A549 (cell line): Measurements from ENCODE around the gene LSG1. TPM values are rescaled to one million over a fixed set of nuclear protein-coding genes. Genes with fewer than 3 reads are reported as not detected.

ENCODE experiments used
- ATAC-seq, 2 experiments: fragments of 200-7000 bp in 1 of 2; fragments of >200 bp in 1 of 2; cut with Nextera tagmentation in 1 of 2; cut with Tn5 transposase in 1 of 2; 3 replicates each; pipeline versions ENCODE4 v1.8.0 to v1.9.1; 2018 to 2020; ENCODE audit warnings: mild to moderate bottlenecking in 1 of 2, moderate library complexity in 1 of 2
- CTCF ChIA-PET: fragments of 300-600 bp; sonication (Branson Sonifier 250); formaldehyde crosslinking; extraction: SDS; loops from one replicate; lab custom pipeline; 2021; ENCODE audit warnings: antibody characterized with exemption, inconsistent platforms; lab: Yijun Ruan, JAX
- POLR2A ChIA-PET: fragments of 350-600 bp; formaldehyde crosslinking; extraction: SDS; loops from one replicate; lab custom pipeline; 2021; ENCODE audit warnings: antibody characterized with exemption, inconsistent platforms; lab: Yijun Ruan, JAX
- DNase-seq, 2 experiments: peaks; one replicate each; pipeline versions ENCODE4 v3.0.0 to v3.0.0-alpha.2; 2011 to 2016; ENCODE audit warnings: low read depth in 1 of 2, low spot score in 1 of 2
- FAIRE-seq: peaks from 2 replicates; lab custom pipeline; 2011; peaks lifted over from hg19 to GRCh38; lab: Jason Lieb, UNC
- H3K27ac ChIP-seq, 2 experiments: fragments of >200 bp; sonication (Bioruptor Twin); formaldehyde crosslinking; 3 replicates each; pipeline ENCODE4 v1.5.1; 2016 to 2017
- H3K4me1 ChIP-seq: fragments of >200 bp; sonication (Bioruptor Twin); formaldehyde crosslinking; 3 replicates; pipeline ENCODE4 v1.6.1; 2016
- H3K4me2 ChIP-seq: fragments of >200 bp; sonication (Bioruptor Twin); formaldehyde crosslinking; 3 replicates; pipeline ENCODE4 v1.6.1; 2016
- H3K4me3 ChIP-seq: fragments of >200 bp; sonication (Bioruptor Twin); formaldehyde crosslinking; 3 replicates; pipeline ENCODE4 v1.5.1; 2016
- H3K9me3 ChIP-seq: fragments of >200 bp; sonication (Bioruptor Twin); formaldehyde crosslinking; 3 replicates; pipeline ENCODE4 v1.6.1; 2016
- CBX2 ChIP-seq: fragments of 200-600 bp; sonication (generic); IDR thresholded peaks from 2 replicates; pipeline ENCODE4 v1.6.1; 2016; ENCODE audit warnings: low read depth, mild to moderate bottlenecking, borderline replicate concordance
- CEBPB ChIP-seq, 2 experiments: fragments of >200 bp in 1 of 2; sonication (Bioruptor Twin) in 1 of 2; formaldehyde crosslinking in 1 of 2; IDR thresholded peaks; 2 replicates each; pipeline ENCODE4 v1.6.1; 2012 to 2016
- EHF ChIP-seq: fragments of 250-450 bp; sonication (Bioruptor Pico); IDR thresholded peaks from 2 replicates; pipeline ENCODE4 v1.5.0; 2020; ENCODE audit warnings: mild to moderate bottlenecking
- ESRRA ChIP-seq: fragments of 150-350 bp; IDR thresholded peaks from 2 replicates; pipeline ENCODE4 v1.6.1; 2014; ENCODE audit warnings: mild to moderate bottlenecking, low read length, borderline replicate concordance
- FOSB ChIP-seq: fragments of 250-450 bp; sonication (Bioruptor Pico); IDR thresholded peaks from 2 replicates; pipeline ENCODE4 v1.5.0; 2020; ENCODE audit warnings: mild to moderate bottlenecking, moderate library complexity
- FOSL2 ChIP-seq, 2 experiments: fragments of 450-650 bp in 1 of 2; fragments of >200 bp in 1 of 2; sonication (Bioruptor Twin) in 1 of 2; formaldehyde crosslinking; IDR thresholded peaks; 2 replicates each; pipeline versions ENCODE4 v1.5.0 to v1.6.1; 2016 to 2020; ENCODE audit warnings: mild to moderate bottlenecking in 1 of 2, moderate library complexity in 1 of 2
- FOXS1 ChIP-seq: fragments of 250-450 bp; sonication (Bioruptor Pico); IDR thresholded peaks from 2 replicates; pipeline ENCODE4 v1.5.0; 2020; ENCODE audit warnings: mild to moderate bottlenecking, moderate library complexity
- HOXA7 ChIP-seq: fragments of 250-450 bp; sonication (Bioruptor Pico); IDR thresholded peaks from 2 replicates; pipeline ENCODE4 v1.5.0; 2020; ENCODE audit warnings: mild to moderate bottlenecking, moderate library complexity
- JUN ChIP-seq, 2 experiments: fragments of >200 bp; sonication (Bioruptor Twin); formaldehyde crosslinking; IDR thresholded peaks; 2 replicates in 1 of 2; 3 replicates in 1 of 2; pipeline ENCODE4 v1.6.1; 2016 to 2017
- JUNB ChIP-seq: fragments of >200 bp; sonication (Bioruptor Twin); formaldehyde crosslinking; IDR thresholded peaks from 2 replicates; pipeline ENCODE4 v1.6.1; 2016
- KDM1A ChIP-seq: fragments of 200-600 bp; sonication (generic); IDR thresholded peaks from 2 replicates; pipeline ENCODE4 v1.6.1; 2016; ENCODE audit warnings: low read depth, mild to moderate bottlenecking
- MAZ ChIP-seq: fragments of 150-350 bp; IDR thresholded peaks from 2 replicates; pipeline ENCODE4 v1.6.1; 2014; ENCODE audit warnings: antibody characterized with exemption, low read depth, low read length, borderline replicate concordance
- NR3C1 ChIP-seq: fragments of >200 bp; sonication (Bioruptor Twin); formaldehyde crosslinking; IDR thresholded peaks from 3 replicates; pipeline ENCODE4 v1.6.1; 2017
- PHF8 ChIP-seq: fragments of 200-600 bp; sonication (generic); IDR thresholded peaks from 2 replicates; pipeline ENCODE4 v1.6.1; 2016; ENCODE audit warnings: low read depth, mild to moderate bottlenecking, antibody characterized with exemption, moderate library complexity, borderline replicate concordance
- POLR2A ChIP-seq: IDR thresholded peaks from 2 replicates; pipeline ENCODE4 v1.6.1; 2012; ENCODE audit warnings: mild to moderate bottlenecking, low read length
- RAD21 ChIP-seq, 2 experiments: fragments of >200 bp in 1 of 2; sonication (Bioruptor Twin) in 1 of 2; formaldehyde crosslinking in 1 of 2; IDR thresholded peaks in 1 of 2; conservative IDR thresholded peaks in 1 of 2; 2 replicates in 1 of 2; 3 replicates in 1 of 2; pipeline ENCODE4 v1.6.1; 2012 to 2018; ENCODE audit warnings: inconsistent platforms in 1 of 2
- RNF2 ChIP-seq: fragments of 200-600 bp; sonication (generic); IDR thresholded peaks from 2 replicates; pipeline ENCODE4 v1.6.1; 2016; ENCODE audit warnings: low read depth, mild to moderate bottlenecking, antibody characterized with exemption, moderate library complexity, borderline replicate concordance
- SREBF2 ChIP-seq: fragments of 450-650 bp; IDR thresholded peaks from 2 replicates; pipeline ENCODE4 v1.6.1; 2014; ENCODE audit warnings: mild to moderate bottlenecking, moderate library complexity
- TFCP2L1 ChIP-seq: fragments of 250-450 bp; sonication (Bioruptor Pico); IDR thresholded peaks from 2 replicates; pipeline ENCODE4 v1.5.0; 2021; ENCODE audit warnings: mild to moderate bottlenecking
- TP53 ChIP-seq: fragments of 250-450 bp; sonication (Bioruptor Pico); IDR thresholded peaks from 2 replicates; pipeline ENCODE4 v1.5.0; 2021; ENCODE audit warnings: mild to moderate bottlenecking, moderate library complexity
- ZFP36 ChIP-seq: fragments of 450-650 bp; IDR thresholded peaks from 2 replicates; pipeline ENCODE4 v1.6.1; 2014; ENCODE audit warnings: borderline replicate concordance; ENCODE audit not compliant: partially characterized antibody
- ZSCAN20 ChIP-seq: fragments of 250-450 bp; sonication (Bioruptor Pico); IDR thresholded peaks from 2 replicates; pipeline ENCODE4 v1.8.0; 2022; ENCODE audit warnings: mild to moderate bottlenecking, moderate library complexity
- WGBS: methylation state at CpG from one replicate; pipeline ENCODE4 v1.1.6; 2017; ENCODE audit errors: missing lambda C conversion rate; 5-methylcytosine and 5-hydroxymethylcytosine counted together
- polyA plus RNA-seq, 4 experiments: library from polyadenylated mRNA; depleted of rRNA in 3 of 4; stranded (reverse); fragments of >200 nt; fragmentation: RNase III in 1 of 4; extraction: RNeasy Plus Mini Kit Qiagen cat#74134 plus additional on column Dnase treatment in 1 of 4; gene quantifications; 2 replicates in 3 of 4; 3 replicates in 1 of 4; pipeline ENCODE4 v1.2.3, GENCODE V29; 2011 to 2017
- TF ChIP-seq, protein P1 (sequence below): fragments of 450-650 bp; IDR thresholded peaks from 2 replicates; pipeline ENCODE4 v1.6.1; 2014; ENCODE audit warnings: antibody characterized with exemption
- TF ChIP-seq, protein P2 (sequence below): fragments of >200 bp; sonication (Bioruptor Twin); formaldehyde crosslinking; IDR thresholded peaks from 3 replicates; pipeline ENCODE4 v1.5.1; 2016
- TF ChIP-seq, protein P3 (sequence below): IDR thresholded peaks from 2 replicates; pipeline ENCODE4 v1.6.1; 2012
- TF ChIP-seq, protein P4 (sequence below): IDR thresholded peaks from 2 replicates; pipeline ENCODE4 v1.6.1; 2012; ENCODE audit warnings: low read depth, borderline replicate concordance
- TF ChIP-seq, protein P5 (sequence below): fragments of 150-350 bp; IDR thresholded peaks from 2 replicates; pipeline ENCODE4 v1.6.1; 2014; ENCODE audit warnings: low read depth, mild to moderate bottlenecking, low read length
- TF ChIP-seq, protein P6 (sequence below): IDR thresholded peaks from 2 replicates; pipeline ENCODE4 v1.6.1; 2012

Gene LSG1
- polyA plus RNA-seq, 2 of the 4 experiments (the other 2 are of a cell fraction), result 37.4 to 70.3 TPM

DNA sequence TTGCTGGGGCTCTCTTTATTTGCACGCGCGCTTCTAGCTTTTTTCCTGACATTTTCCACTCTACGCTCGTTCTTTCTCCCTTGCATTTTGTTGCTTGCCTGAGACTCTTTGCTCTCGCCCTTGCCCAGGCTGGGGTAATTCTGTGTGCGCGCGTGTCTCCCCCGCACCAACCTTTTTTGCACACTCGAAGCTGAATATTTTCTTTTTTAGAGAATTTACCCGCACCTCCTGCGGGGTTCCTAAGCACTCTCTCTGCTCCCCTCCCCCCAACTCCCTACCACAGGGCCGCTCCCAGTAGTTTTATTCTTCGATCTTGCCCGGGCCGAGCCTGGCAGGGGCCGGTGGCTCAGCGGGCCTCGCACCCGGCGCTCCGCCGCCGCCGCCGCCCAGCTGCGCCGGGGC lies 14.4 kb upstream of the LSG1 start:
- ChIA-PET CTCF (interaction anchor here (0.9 to 5.5 kb wide), 13 partner anchors 8 to 574 kb away, joined by 3 to 30 read pairs (median 4); partner anchors contain the start of gene LSG1), POLR2A (interaction anchor here (0.5 to 2.9 kb wide), 9 partner anchors 15 to 584 kb away, joined by 3 to 28 read pairs (median 3); partner anchors contain the start of gene LSG1)
- peaks cover 45% of the 10 kb centered on the region for H3K4me1 ChIP-seq
- ATAC-seq (0 out of 6 replicates have a peak, but pooled peaks of 1 of the 2 experiments have one; percentile 4), DNase-seq (no peak), FAIRE-seq (no peak)
- peak overlapping the region; percentile 62 to 89; a peak in 5 of 6 replicates for H3K27ac ChIP-seq
- TF ChIP-seq MAZ (no peak), CBX2 (no peak), PHF8 (no peak), FOSB (no peak), ZSCAN20 (CRISPR knock-in tag) (no peak), KDM1A (no peak), TFCP2L1 (CRISPR knock-in tag) (no peak), ZFP36 (no peak), JUN (IDR thresholded peaks at IDR 0.05) (no peak), CEBPB (IDR thresholded peaks at IDR 0.05) (no peak), HOXA7 (no peak), SREBF2 (no peak), EHF (CRISPR knock-in tag) (no peak), FOXS1 (CRISPR knock-in tag) (no peak), ESRRA (no peak)
- TF ChIP-seq, protein P1, sequence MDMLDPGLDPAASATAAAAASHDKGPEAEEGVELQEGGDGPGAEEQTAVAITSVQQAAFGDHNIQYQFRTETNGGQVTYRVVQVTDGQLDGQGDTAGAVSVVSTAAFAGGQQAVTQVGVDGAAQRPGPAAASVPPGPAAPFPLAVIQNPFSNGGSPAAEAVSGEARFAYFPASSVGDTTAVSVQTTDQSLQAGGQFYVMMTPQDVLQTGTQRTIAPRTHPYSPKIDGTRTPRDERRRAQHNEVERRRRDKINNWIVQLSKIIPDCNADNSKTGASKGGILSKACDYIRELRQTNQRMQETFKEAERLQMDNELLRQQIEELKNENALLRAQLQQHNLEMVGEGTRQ, result no peak
- TF ChIP-seq, protein P2, sequence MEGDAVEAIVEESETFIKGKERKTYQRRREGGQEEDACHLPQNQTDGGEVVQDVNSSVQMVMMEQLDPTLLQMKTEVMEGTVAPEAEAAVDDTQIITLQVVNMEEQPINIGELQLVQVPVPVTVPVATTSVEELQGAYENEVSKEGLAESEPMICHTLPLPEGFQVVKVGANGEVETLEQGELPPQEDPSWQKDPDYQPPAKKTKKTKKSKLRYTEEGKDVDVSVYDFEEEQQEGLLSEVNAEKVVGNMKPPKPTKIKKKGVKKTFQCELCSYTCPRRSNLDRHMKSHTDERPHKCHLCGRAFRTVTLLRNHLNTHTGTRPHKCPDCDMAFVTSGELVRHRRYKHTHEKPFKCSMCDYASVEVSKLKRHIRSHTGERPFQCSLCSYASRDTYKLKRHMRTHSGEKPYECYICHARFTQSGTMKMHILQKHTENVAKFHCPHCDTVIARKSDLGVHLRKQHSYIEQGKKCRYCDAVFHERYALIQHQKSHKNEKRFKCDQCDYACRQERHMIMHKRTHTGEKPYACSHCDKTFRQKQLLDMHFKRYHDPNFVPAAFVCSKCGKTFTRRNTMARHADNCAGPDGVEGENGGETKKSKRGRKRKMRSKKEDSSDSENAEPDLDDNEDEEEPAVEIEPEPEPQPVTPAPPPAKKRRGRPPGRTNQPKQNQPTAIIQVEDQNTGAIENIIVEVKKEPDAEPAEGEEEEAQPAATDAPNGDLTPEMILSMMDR, result no peak
- TF ChIP-seq, protein P3, sequence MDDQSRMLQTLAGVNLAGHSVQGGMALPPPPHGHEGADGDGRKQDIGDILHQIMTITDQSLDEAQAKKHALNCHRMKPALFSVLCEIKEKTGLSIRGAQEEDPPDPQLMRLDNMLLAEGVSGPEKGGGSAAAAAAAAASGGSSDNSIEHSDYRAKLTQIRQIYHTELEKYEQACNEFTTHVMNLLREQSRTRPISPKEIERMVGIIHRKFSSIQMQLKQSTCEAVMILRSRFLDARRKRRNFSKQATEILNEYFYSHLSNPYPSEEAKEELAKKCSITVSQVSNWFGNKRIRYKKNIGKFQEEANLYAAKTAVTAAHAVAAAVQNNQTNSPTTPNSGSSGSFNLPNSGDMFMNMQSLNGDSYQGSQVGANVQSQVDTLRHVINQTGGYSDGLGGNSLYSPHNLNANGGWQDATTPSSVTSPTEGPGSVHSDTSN, result no peak
- TF ChIP-seq, protein P4, sequence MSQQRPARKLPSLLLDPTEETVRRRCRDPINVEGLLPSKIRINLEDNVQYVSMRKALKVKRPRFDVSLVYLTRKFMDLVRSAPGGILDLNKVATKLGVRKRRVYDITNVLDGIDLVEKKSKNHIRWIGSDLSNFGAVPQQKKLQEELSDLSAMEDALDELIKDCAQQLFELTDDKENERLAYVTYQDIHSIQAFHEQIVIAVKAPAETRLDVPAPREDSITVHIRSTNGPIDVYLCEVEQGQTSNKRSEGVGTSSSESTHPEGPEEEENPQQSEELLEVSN, result no peak
- TF ChIP-seq, protein P5, sequence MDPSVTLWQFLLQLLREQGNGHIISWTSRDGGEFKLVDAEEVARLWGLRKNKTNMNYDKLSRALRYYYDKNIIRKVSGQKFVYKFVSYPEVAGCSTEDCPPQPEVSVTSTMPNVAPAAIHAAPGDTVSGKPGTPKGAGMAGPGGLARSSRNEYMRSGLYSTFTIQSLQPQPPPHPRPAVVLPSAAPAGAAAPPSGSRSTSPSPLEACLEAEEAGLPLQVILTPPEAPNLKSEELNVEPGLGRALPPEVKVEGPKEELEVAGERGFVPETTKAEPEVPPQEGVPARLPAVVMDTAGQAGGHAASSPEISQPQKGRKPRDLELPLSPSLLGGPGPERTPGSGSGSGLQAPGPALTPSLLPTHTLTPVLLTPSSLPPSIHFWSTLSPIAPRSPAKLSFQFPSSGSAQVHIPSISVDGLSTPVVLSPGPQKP, result no peak
- no peaks in the 10 kb centered on the region for H3K9me3 ChIP-seq
- H3K4me3 ChIP-seq, result peak overlapping the region; percentile 55
- WGBS, result 8% methylated on average over 15 of the region's 29 CpGs
- peak overlapping the region; percentile 99 for H3K4me2 ChIP-seq

DNA sequence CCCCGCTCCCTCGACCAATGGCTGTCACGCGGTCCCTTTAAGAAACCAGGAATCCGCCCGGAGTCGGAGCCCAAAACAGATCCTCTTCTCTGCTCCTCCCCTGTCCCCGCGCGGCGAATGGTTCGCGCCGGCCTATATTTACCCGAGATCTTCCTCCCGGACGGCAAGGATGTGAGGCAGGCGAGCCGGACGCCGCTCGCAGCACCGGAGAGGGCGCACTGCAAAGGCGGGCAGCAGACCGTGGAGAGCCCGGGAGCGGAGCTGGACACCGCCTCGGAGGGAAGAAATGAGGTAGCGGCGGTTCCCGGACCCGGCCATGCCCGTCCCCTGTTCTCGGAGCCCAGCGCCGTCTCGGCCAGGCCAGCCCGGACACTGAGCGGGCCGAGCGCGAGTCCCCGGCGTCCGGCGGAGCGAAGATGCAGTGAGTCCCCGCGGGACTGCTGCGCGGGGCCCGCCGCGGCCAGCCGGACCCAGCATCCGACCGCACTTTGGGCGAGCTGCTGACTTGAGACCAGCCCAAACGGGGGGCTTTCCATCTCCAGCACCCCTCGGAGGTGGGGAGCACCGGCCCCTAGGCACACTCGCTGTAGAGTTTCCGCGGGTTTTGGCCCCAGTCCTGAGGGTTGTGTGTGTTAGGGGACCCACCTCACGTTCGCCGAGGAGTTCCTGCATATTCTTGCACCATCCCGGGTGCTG lies 13.9 kb upstream of the LSG1 start, which contains the start of gene FAM43A:
Gene FAM43A (plus strand): TSS at position 166 of the 696 bp plus-strand sequence. CDS start 944 bp downstream, outside the sequence.
- peak; percentile 86 to 90 for DNase-seq
- Histone ChIP-seq H3K27ac (peak within 1 kb of the TSS; percentile 62 to 89; a peak in 5 of 6 replicates), H3K9me3 (no peaks in the 10 kb centered on the region), H3K4me1 (peaks cover 40% of the 10 kb centered on the region), H3K4me3 (peak within 1 kb of the TSS; percentile 55), H3K4me2 (peak within 1 kb of the TSS; percentile 99)
- FAIRE-seq, result no peak
- WGBS, result 0% methylated on average over 10 of the region's 70 CpGs
- ATAC-seq, result peak; percentile 70 to 86
- ChIA-PET POLR2A (interaction anchor here (0.6 to 2.9 kb wide), 7 partner anchors 14 to 584 kb away, joined by 3 to 28 read pairs (median 3); partner anchors contain the start of gene LSG1), CTCF (interaction anchor here (0.9 to 5.5 kb wide), 8 partner anchors 9 to 573 kb away, joined by 3 to 30 read pairs (median 5); partner anchors contain the start of gene LSG1)
- TF ChIP-seq RAD21 (conservative IDR thresholded peaks at IDR 0.05 in 1 of 2, IDR thresholded peaks at IDR 0.05 in 1 of 2) (peak in 1 of 2 experiments; percentile 26; a peak in 2 of 5 replicates), TP53 (CRISPR knock-in tag) (no peak), FOSL2 (IDR thresholded peaks at IDR 0.05) (no peak), FOSL2 (CRISPR knock-in tag; IDR thresholded peaks at IDR 0.05) (no peak), JUN (IDR thresholded peaks at IDR 0.05) (peak; percentile 67 to 85; a peak in 3 of 5 replicates), ZSCAN20 (CRISPR knock-in tag) (no peak), NR3C1 (no peak), POLR2A (peak; percentile 99), JUNB (no peak), RNF2 (no peak)
- TF ChIP-seq, protein P6, sequence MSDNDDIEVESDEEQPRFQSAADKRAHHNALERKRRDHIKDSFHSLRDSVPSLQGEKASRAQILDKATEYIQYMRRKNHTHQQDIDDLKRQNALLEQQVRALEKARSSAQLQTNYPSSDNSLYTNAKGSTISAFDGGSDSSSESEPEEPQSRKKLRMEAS, result peak; percentile 69
- TF ChIP-seq, protein P4, result peak; percentile 34; the same call in 1 of the 2 replicates
